ENCODE measurements around the gene SIGLEC1. TPM values are rescaled to one million over a fixed set of nuclear protein-coding genes. Genes with fewer than 3 reads are reported as not detected.

SIGLEC1 gene
- total RNA-seq, result 1 to 10 TPM in 3 of 4 donors, under 1 TPM in 1; 0.61 to 3.0 (median 2.6) TPM

DNA sequence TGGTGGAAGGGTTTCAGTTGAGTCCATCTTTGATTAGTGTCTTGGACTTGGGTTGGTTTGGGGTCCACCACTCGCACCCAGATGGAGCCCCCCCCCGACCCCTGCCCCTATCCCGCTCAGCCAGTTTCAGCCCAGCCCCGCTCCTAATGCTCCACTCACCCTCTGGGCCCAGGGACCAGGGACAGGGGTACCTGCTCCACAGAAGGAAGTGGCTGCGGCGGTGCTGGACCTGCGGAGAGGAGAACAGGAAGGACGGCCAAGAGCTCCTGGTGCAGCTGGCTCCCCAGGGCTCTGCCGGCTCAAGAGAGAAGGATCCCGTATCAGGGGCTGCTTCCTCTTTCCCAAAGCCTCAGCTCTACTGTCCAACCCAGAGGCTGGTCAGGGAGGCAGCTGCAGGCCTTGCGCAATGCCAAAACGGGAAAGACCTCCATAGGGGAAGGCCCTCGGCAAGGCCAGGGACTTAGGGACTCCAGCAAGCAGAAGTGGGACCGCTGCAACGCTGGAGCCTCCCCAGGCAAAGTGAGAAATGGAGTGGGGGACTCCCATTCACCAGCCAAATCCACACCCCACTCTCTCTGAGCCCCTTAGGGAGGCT lies at the start of gene SIGLEC1:
Gene SIGLEC1 (minus strand): TSS at position 322 of the 595 bp plus-strand sequence. CDS start 5,472 bp downstream, outside the sequence.
- Histone ChIP-seq H3K9me3 (no peaks in the 10 kb centered on the region), H3K27ac (no peak within 1 kb of the TSS), H3K36me3 (no peaks in the 10 kb centered on the region), H3K4me3 (peak within 1 kb of the TSS in 1 of 4 donors; percentile 10), H3K4me1 (peaks cover 0 to 9% of the 10 kb centered on the region in 2 donors), H3K27me3 (no peaks in the 10 kb centered on the region)
- TF ChIP-seq, protein P1, sequence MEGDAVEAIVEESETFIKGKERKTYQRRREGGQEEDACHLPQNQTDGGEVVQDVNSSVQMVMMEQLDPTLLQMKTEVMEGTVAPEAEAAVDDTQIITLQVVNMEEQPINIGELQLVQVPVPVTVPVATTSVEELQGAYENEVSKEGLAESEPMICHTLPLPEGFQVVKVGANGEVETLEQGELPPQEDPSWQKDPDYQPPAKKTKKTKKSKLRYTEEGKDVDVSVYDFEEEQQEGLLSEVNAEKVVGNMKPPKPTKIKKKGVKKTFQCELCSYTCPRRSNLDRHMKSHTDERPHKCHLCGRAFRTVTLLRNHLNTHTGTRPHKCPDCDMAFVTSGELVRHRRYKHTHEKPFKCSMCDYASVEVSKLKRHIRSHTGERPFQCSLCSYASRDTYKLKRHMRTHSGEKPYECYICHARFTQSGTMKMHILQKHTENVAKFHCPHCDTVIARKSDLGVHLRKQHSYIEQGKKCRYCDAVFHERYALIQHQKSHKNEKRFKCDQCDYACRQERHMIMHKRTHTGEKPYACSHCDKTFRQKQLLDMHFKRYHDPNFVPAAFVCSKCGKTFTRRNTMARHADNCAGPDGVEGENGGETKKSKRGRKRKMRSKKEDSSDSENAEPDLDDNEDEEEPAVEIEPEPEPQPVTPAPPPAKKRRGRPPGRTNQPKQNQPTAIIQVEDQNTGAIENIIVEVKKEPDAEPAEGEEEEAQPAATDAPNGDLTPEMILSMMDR (IDR thresholded peaks at IDR 0.05 in 4 of 5, conservative IDR thresholded peaks at IDR 0.05 in 1 of 5), result no peak
- TF ChIP-seq POLR2A (IDR thresholded peaks at IDR 0.05), result no peak
- intact Hi-C loops (cut with DNase I; ENCODE audit: low total_unique reads), result no loop called here
- ATAC-seq, result no peak
- DNase-seq, result peak; percentile 39 to 62
- in situ Hi-C loops (cut with MboI; ENCODE audit: low sequenced_read_pairs in 4 of 4), result loop anchor here in 2 of 4 donors (5.0 to 10.0 kb wide), 2 partner anchors 35 to 48 kb away; partner anchors contain the start of gene GFRA4 (in 1 of the 2)

- no peaks in the 10 kb centered on the region for H3K9me3 ChIP-seq
- no peak for ATAC-seq
- peak overlapping the region in 1 of 4 donors; percentile 22 for H3K27ac ChIP-seq
- no peaks in the 10 kb centered on the region for H3K4me1 ChIP-seq
- no peaks in the 10 kb centered on the region for H3K27me3 ChIP-seq
- intact Hi-C loops (cut with DNase I; ENCODE audit: low total_unique reads), result loop anchor here (10.0 kb wide), 1 partner anchor 356 kb away; the partner anchor contains the start of gene DNAAF9
- DNase-seq, result no peak
- in situ Hi-C loops (cut with MboI; ENCODE audit: low sequenced_read_pairs in 4 of 4), result loop anchor here in 1 of 4 donors (25.0 kb wide), 1 partner anchor 326 kb away; no protein-coding TSS in a partner anchor
- H3K36me3 ChIP-seq, result no peaks in the 10 kb centered on the region
- no peak for TF ChIP-seq POLR2A (IDR thresholded peaks at IDR 0.05)
- TF ChIP-seq, protein P1 (IDR thresholded peaks at IDR 0.05 in 4 of 5, conservative IDR thresholded peaks at IDR 0.05 in 1 of 5), result no peak
- H3K4me3 ChIP-seq, result no peak overlapping the region
Observed at GRCh38 chr20:3760655-3761348, 48.4 kb upstream of the SIGLEC1 start.

DNA sequence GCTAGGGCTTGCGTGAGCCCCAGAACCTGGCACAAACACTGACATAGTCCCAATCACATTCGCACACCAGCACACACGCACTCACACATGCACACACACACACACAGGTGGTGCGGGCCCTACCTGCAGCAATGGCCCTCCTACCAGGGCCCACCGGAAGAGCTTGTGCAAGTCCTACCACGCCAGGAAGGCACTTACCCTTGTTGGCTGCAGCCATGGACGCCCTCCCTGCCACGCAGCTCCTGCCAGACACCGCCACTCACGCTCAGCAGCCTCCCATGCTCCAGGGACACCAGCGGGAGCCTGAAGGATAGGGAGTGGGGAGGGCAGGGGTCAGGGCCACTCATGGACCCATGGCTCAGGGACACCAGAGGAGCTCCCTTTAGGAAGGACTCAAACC lies 47.5 kb upstream of the SIGLEC1 start:
- H3K27ac ChIP-seq, result peak overlapping the region in 2 of 4 donors; percentile 46 to 65
- no peaks in the 10 kb centered on the region for H3K9me3 ChIP-seq
- no peak for DNase-seq
- H3K4me1 ChIP-seq, result no peaks in the 10 kb centered on the region
- H3K27me3 ChIP-seq, result no peaks in the 10 kb centered on the region
- intact Hi-C loops (cut with DNase I; ENCODE audit: low total_unique reads), result loop anchor here (10.0 kb wide), 1 partner anchor 355 kb away; the partner anchor contains the start of gene DNAAF9
- in situ Hi-C loops (cut with MboI; ENCODE audit: low sequenced_read_pairs in 4 of 4), result loop anchor here in 1 of 4 donors (25.0 kb wide), 1 partner anchor 327 kb away; no protein-coding TSS in a partner anchor
- no peak for TF ChIP-seq POLR2A (IDR thresholded peaks at IDR 0.05)
- TF ChIP-seq, protein P1 (IDR thresholded peaks at IDR 0.05 in 4 of 5, conservative IDR thresholded peaks at IDR 0.05 in 1 of 5), result no peak
- no peak overlapping the region for H3K4me3 ChIP-seq
- H3K36me3 ChIP-seq, result no peaks in the 10 kb centered on the region
- ATAC-seq, result no peak

DNA sequence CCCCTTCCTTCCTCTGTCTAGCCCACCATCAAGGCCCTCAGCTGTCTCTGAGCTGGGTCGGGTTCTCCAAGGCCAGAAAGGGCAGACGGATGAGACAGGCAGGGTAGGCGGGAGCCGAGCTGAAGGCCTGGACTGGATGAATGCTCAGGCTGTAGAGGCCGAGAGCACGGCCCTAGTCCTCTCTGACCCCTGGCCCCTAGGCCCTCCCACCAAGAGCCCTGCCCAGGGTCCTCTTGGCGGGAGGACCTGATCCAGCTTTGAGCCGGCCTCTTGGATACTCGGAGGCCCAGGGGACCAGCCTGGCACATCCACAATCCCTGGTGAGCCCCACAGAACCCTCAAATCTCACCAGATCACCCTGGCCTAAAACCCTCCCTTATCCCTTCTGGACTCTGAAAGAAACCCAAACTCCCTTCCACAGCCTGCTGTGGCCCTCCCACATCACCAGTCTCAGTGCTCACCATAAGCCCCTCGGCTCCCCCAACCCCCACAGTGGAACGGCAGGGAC lies 47.0 kb upstream of the SIGLEC1 start:
- Histone ChIP-seq H3K9me3 (no peaks in the 10 kb centered on the region), H3K36me3 (no peaks in the 10 kb centered on the region), H3K27me3 (no peaks in the 10 kb centered on the region), H3K4me1 (no peaks in the 10 kb centered on the region), H3K4me3 (no peak overlapping the region), H3K27ac (peak overlapping the region; percentile 33 to 65 (median 52))
- DNase-seq (no peak), ATAC-seq (no peak)
- intact Hi-C loops (cut with DNase I; ENCODE audit: low total_unique reads), result no loop called here
- in situ Hi-C loops (cut with MboI; ENCODE audit: low sequenced_read_pairs in 4 of 4), result loop anchor here in 1 of 4 donors (25.0 kb wide), 1 partner anchor 328 kb away; no protein-coding TSS in a partner anchor
- TF ChIP-seq, protein P1 (IDR thresholded peaks at IDR 0.05 in 4 of 5, conservative IDR thresholded peaks at IDR 0.05 in 1 of 5), result no peak
- no peak for TF ChIP-seq POLR2A (IDR thresholded peaks at IDR 0.05)
